Measurements from ENCODE around the gene PHLDB2.

The PHLDB2 gene

GRCh38 chr3:111851511-111851954 lies 7.5 kb upstream of the PHLDB2 start:
- DNase-seq (ENCODE audit: low read depth in 2 of 2), result no peak

- no peak for DNase-seq (ENCODE audit: low read depth in 2 of 2)
Observed at GRCh38 chr3:111852540-111852939, 6.5 kb upstream of the PHLDB2 start.

GRCh38 chr3:111853068-111853467 lies 6.0 kb upstream of the PHLDB2 start:
- no peak for DNase-seq (ENCODE audit: low read depth in 2 of 2)

GRCh38 chr3:111854990-111855389 lies 4.1 kb upstream of the PHLDB2 start:
- no peak for DNase-seq (ENCODE audit: low read depth in 2 of 2)

GRCh38 chr3:111856501-111856900 lies 2.6 kb upstream of the PHLDB2 start:
- no peak for DNase-seq (ENCODE audit: low read depth in 2 of 2)

- DNase-seq (ENCODE audit: low read depth in 2 of 2), result no peak
Observed at GRCh38 chr3:111857474-111857873, 1.6 kb upstream of the PHLDB2 start.

- DNase-seq (ENCODE audit: low read depth in 2 of 2), result no peak
Observed at GRCh38 chr3:111858642-111859041, 423 bp upstream of the PHLDB2 start.

GRCh38 chr3:111859974-111860859 lies 1.2 kb downstream of the PHLDB2 start:
- DNase-seq (ENCODE audit: low read depth in 2 of 2), result peak; percentile 12 to 23

GRCh38 chr3:111861391-111861790 lies 2.3 kb downstream of the PHLDB2 start:
- DNase-seq (ENCODE audit: low read depth in 2 of 2), result no peak

GRCh38 chr3:111862415-111862814 lies 3.4 kb downstream of the PHLDB2 start:
- DNase-seq (ENCODE audit: low read depth in 2 of 2), result no peak

GRCh38 chr3:111862974-111863373 lies 3.9 kb downstream of the PHLDB2 start:
- no peak for DNase-seq (ENCODE audit: low read depth in 2 of 2)

- no peak for DNase-seq (ENCODE audit: low read depth in 2 of 2)
Observed at GRCh38 chr3:111863942-111864694, 5.1 kb downstream of the PHLDB2 start.

- no peak for DNase-seq (ENCODE audit: low read depth in 2 of 2)
Observed at GRCh38 chr3:111864821-111865656, 6.0 kb downstream of the PHLDB2 start.

GRCh38 chr3:111867889-111868426 lies 8.9 kb downstream of the PHLDB2 start:
- no peak for DNase-seq (ENCODE audit: low read depth in 2 of 2)

- DNase-seq (ENCODE audit: low read depth in 2 of 2), result no peak
Observed at GRCh38 chr3:111870620-111871019, 11.6 kb downstream of the PHLDB2 start.

- DNase-seq (ENCODE audit: low read depth in 2 of 2), result no peak
Observed at GRCh38 chr3:111871809-111872623, 13.0 kb downstream of the PHLDB2 start.

GRCh38 chr3:111872979-111873378 lies 13.9 kb downstream of the PHLDB2 start:
- DNase-seq (ENCODE audit: low read depth in 2 of 2), result no peak

GRCh38 chr3:111874177-111874820 lies 15.2 kb downstream of the PHLDB2 start:
- no peak for DNase-seq (ENCODE audit: low read depth in 2 of 2)

GRCh38 chr3:111881480-111881879 lies 22.4 kb downstream of the PHLDB2 start:
- no peak for DNase-seq (ENCODE audit: low read depth in 2 of 2)

GRCh38 chr3:111882194-111882593 lies 23.1 kb downstream of the PHLDB2 start:
- DNase-seq (ENCODE audit: low read depth in 2 of 2), result no peak
